ENCODE results near the gene ZNF688. TPM values are rescaled to one million over a fixed set of nuclear protein-coding genes. Genes with fewer than 3 reads are reported as not detected.

Gene ZNF688
- total and polyA plus RNA-seq, 9 of the 15 experiments (the other 6 are each of a cell fraction or from before 2014, with no cell fraction given), result 0.48 to 12.9 (median 4.5) TPM

GRCh38 chr16:30534368-30535105, 37.0 kb downstream of the ZNF688 start, which contains the start of gene ZNF747 (continued):
- peak; percentile 64; the same call in 1 of the 2 replicates for TF ChIP-seq ZNF197 (CRISPR knock-in tag; IDR thresholded peaks at IDR 0.05; ENCODE audit: low read depth)
- peak; percentile 48; the same call in 1 of the 2 replicates for TF ChIP-seq KAT7 (CRISPR knock-in tag; IDR thresholded peaks at IDR 0.05; ENCODE audit: borderline replicate concordance)
- no peak for TF ChIP-seq ZNF444 (CRISPR knock-in tag; IDR thresholded peaks at IDR 0.05)
- TF ChIP-seq SMARCA4 (IDR thresholded peaks at IDR 0.05), result no peak
- no peak for TF ChIP-seq E2F1 (CRISPR knock-in tag; IDR thresholded peaks at IDR 0.05)
- peak; percentile 44 for TF ChIP-seq PRDM10 (IDR thresholded peaks at IDR 0.05; ENCODE audit: partially characterized antibody)
- no peak for TF ChIP-seq NONO (IDR thresholded peaks at IDR 0.05; ENCODE audit: low read depth in 2 of 2, low read length in 1 of 2)
- no peak for TF ChIP-seq NELFE (IDR thresholded peaks at IDR 0.05; ENCODE audit: insufficient read depth, insufficient read length)
- peak in 1 of 2 experiments; percentile 71; a peak in 2 of 4 replicates for TF ChIP-seq MNT (conservative IDR thresholded peaks at IDR 0.05)
- TF ChIP-seq ZNF76 (CRISPR knock-in tag; IDR thresholded peaks at IDR 0.05; ENCODE audit: borderline replicate concordance), result no peak
- TF ChIP-seq E2F6 (IDR thresholded peaks at IDR 0.05; ENCODE audit: borderline replicate concordance in 1 of 2, extremely low read depth in 1 of 2, insufficient read depth in 1 of 2, insufficient read length in 1 of 2, low read depth in 1 of 2, low read length in 1 of 2, poor library complexity in 1 of 2, severe bottlenecking in 1 of 2), result peak; percentile 52 to 93
- no peak for TF ChIP-seq HDAC3 (IDR thresholded peaks at IDR 0.05; ENCODE audit: borderline replicate concordance, partially characterized antibody)
- peak; percentile 88 for TF ChIP-seq GABPA (tag; conservative IDR thresholded peaks at IDR 0.05; ENCODE audit: low read depth)
- no peak for TF ChIP-seq JUNB (CRISPR knock-in tag; conservative IDR thresholded peaks at IDR 0.05)
- TF ChIP-seq ZFP1 (CRISPR knock-in tag; IDR thresholded peaks at IDR 0.05), result no peak
- TF ChIP-seq RB1 (IDR thresholded peaks at IDR 0.05; ENCODE audit: low read depth), result peak; percentile 42; the same call in 1 of the 2 replicates
- TF ChIP-seq ZNF146 (CRISPR knock-in tag; IDR thresholded peaks at IDR 0.05; ENCODE audit: unreplicated experiment), result no peak
